PFSK-1 (cell line): ENCODE measurements around the gene DACH1.

ENCODE experiments used
- FOXP2 ChIP-seq: optimal IDR thresholded peaks from 2 replicates; pipeline ENCODE3; 2011; ENCODE audit warnings: borderline replicate concordance, control low read depth, inconsistent platforms; ENCODE audit not compliant: insufficient read depth; ENCODE audit errors: extremely low read length, extremely low read depth
- POLR2AphosphoS5 ChIP-seq: IDR thresholded peaks from 2 replicates; pipeline ENCODE4 v1.6.1; 2012; ENCODE audit warnings: low read depth, mild to moderate bottlenecking, control low read depth, low read length, moderate library complexity
- REST ChIP-seq, 2 experiments: IDR thresholded peaks; 2 replicates each; pipeline versions ENCODE4 v1.6.1 to v1.8.0; 2011 to 2012; ENCODE audit warnings: low read depth in 2 of 2, low read length in 2 of 2, control low read depth in 1 of 2, inconsistent platforms in 1 of 2, mild to moderate bottlenecking in 1 of 2, moderate library complexity in 1 of 2; ENCODE audit not compliant: insufficient read depth in 1 of 2
- SIN3A ChIP-seq: IDR thresholded peaks from 2 replicates; pipeline ENCODE4 v1.6.1; 2012; ENCODE audit warnings: mild to moderate bottlenecking, low read length, moderate library complexity, borderline replicate concordance; ENCODE audit not compliant: insufficient read depth
- TAF1 ChIP-seq: IDR thresholded peaks from 2 replicates; pipeline ENCODE4 v1.6.1; 2012; ENCODE audit warnings: low read length, control low read depth, borderline replicate concordance; ENCODE audit not compliant: insufficient read depth

DACH1 gene

GRCh38 chr13:71638751-71639150 lies 228.3 kb downstream of the DACH1 start:
- no peak for TF ChIP-seq TAF1
- TF ChIP-seq POLR2AphosphoS5, result no peak
- no peak for TF ChIP-seq REST (IDR thresholded peaks at IDR 0.05; ENCODE audit: insufficient read depth in 1 of 2, low read depth in 2 of 2, low read length in 2 of 2)
- no peak for TF ChIP-seq SIN3A
- TF ChIP-seq FOXP2, result no peak

- TF ChIP-seq REST (IDR thresholded peaks at IDR 0.05; ENCODE audit: insufficient read depth in 1 of 2, low read depth in 2 of 2, low read length in 2 of 2), result no peak
- TF ChIP-seq TAF1, result no peak
- TF ChIP-seq POLR2AphosphoS5, result no peak
- TF ChIP-seq FOXP2, result no peak
- TF ChIP-seq SIN3A, result no peak
Observed at GRCh38 chr13:71634602-71635443, 232.2 kb downstream of the DACH1 start.

- TF ChIP-seq TAF1, result no peak
- TF ChIP-seq POLR2AphosphoS5, result no peak
- no peak for TF ChIP-seq FOXP2
- TF ChIP-seq SIN3A, result no peak
- no peak for TF ChIP-seq REST (IDR thresholded peaks at IDR 0.05; ENCODE audit: insufficient read depth in 1 of 2, low read depth in 2 of 2, low read length in 2 of 2)
Observed at GRCh38 chr13:71634182-71634581, 232.8 kb downstream of the DACH1 start.

GRCh38 chr13:71632721-71633120 lies 234.3 kb downstream of the DACH1 start:
- TF ChIP-seq FOXP2, result no peak
- TF ChIP-seq POLR2AphosphoS5, result no peak
- TF ChIP-seq SIN3A, result no peak
- TF ChIP-seq REST (IDR thresholded peaks at IDR 0.05; ENCODE audit: insufficient read depth in 1 of 2, low read depth in 2 of 2, low read length in 2 of 2), result no peak
- no peak for TF ChIP-seq TAF1
